Kidney (tissue), 14 donors: ENCODE results near the gene PSTPIP2. TPM values are rescaled to one million over a fixed set of nuclear protein-coding genes. Genes with fewer than 3 reads are reported as not detected.

ENCODE experiments used
- DNase-seq, 5 donors: peaks; one replicate each; pipeline ENCODE4 v3.0.0-alpha.2; 2013 to 2020
- FAIRE-seq: peaks from 2 replicates; lab custom pipeline; 2012; peaks lifted over from hg19 to GRCh38; lab: Jason Lieb, UNC
- H3K27ac ChIP-seq, 2 donors: one replicate each; pipeline ENCODE4 v1.7.0; 2013; ENCODE audit warnings: low read depth in 2 of 2, low read length in 2 of 2, inconsistent platforms in 1 of 2
- H3K27me3 ChIP-seq: one replicate; pipeline ENCODE4 v1.7.1; 2013; ENCODE audit warnings: low read length, inconsistent platforms; ENCODE audit not compliant: control insufficient read depth, insufficient read depth
- H3K36me3 ChIP-seq, 3 donors: one replicate each; pipeline versions ENCODE4 v1.7.0 to v1.7.1; 2013; ENCODE audit warnings: low read length in 3 of 3, control low read depth in 1 of 3, inconsistent platforms in 1 of 3; ENCODE audit not compliant: insufficient read depth in 3 of 3, control insufficient read depth in 2 of 3
- H3K4me1 ChIP-seq, 3 donors: one replicate each; pipeline versions ENCODE4 v1.7.0 to v1.7.1; 2013; ENCODE audit warnings: low read length in 3 of 3, inconsistent platforms in 1 of 3, low read depth in 1 of 3; ENCODE audit not compliant: control insufficient read depth in 2 of 3, insufficient read depth in 2 of 3
- H3K4me3 ChIP-seq, 3 donors: one replicate each; pipeline versions ENCODE4 v1.7.0 to v1.8.1; 2013; ENCODE audit warnings: low read length in 3 of 3, control low read depth in 1 of 3, inconsistent platforms in 1 of 3
- H3K9ac ChIP-seq, 3 donors: one replicate each; pipeline versions ENCODE4 v1.7.0 to v1.7.1; 2013; ENCODE audit warnings: low read length in 3 of 3, control low read depth in 1 of 3, inconsistent platforms in 1 of 3
- H3K9me3 ChIP-seq, 3 donors: one replicate each; pipeline versions ENCODE4 v1.7.0 to v1.7.1; 2013; ENCODE audit warnings: low read length in 3 of 3, control low read depth in 1 of 3, inconsistent platforms in 1 of 3; ENCODE audit not compliant: control insufficient read depth in 2 of 3, insufficient read depth in 1 of 3
- CTCF ChIP-seq: IDR thresholded peaks from 3 replicates; pipeline ENCODE4 v1.5.1; 2012; ENCODE audit warnings: mild to moderate bottlenecking, moderate library complexity, borderline replicate concordance; ENCODE audit not compliant: insufficient read depth; ENCODE audit errors: extremely low read depth
- intact Hi-C: fragments of 100-400 bp; cut with DNase I; formaldehyde crosslinking; loops from one replicate; pipeline ENCODE4 v1.11.1; 2022
- polyA plus RNA-seq: library from polyadenylated mRNA; stranded (reverse); fragments of 350-450 nt; fragmentation: Illumina TruSeq; extraction: RNeasy Lipid Tissue Mini Kit (QIAGEN cat#74804); gene quantifications from one replicate; pipeline ENCODE4 v1.2.3, GENCODE V29; 2014; ENCODE audit warnings: low read depth, low replicate concordance; ENCODE audit not compliant: insufficient read depth
- total RNA-seq: library from RNA; stranded (reverse); fragmentation: NEBNext Ultra II Directional; extraction: Animal tissue kit (Norgen Biotek cat#: 25700); gene quantifications from one replicate; pipeline ENCODE4 v1.2.1, GENCODE V29; 2021
- donor health status: control.
- donor health status: control.
- donor health status: control.
- donor health status: control.
- donor health status: control.
- donor health status: DM: yes; HTN: yes; CAD: no.
- donor health status: Normal renal cell carcinoma (clear cell type).

PSTPIP2 gene
- total and polyA plus RNA-seq, 2 donors from 2014 or later: 1.3 to 11.1 TPM

GRCh38 chr18:45991788-45992187 is 80.3 kb downstream of the PSTPIP2 start:
- Histone ChIP-seq H3K36me3 (peaks cover 0 to 2% (median 0%) of the 10 kb centered on the region in 3 donors), H3K9me3 (no peaks in the 10 kb centered on the region), H3K4me1 (no peaks in the 10 kb centered on the region), H3K4me3 (no peak overlapping the region), H3K27ac (no peak overlapping the region), H3K27me3 (no peaks in the 10 kb centered on the region), H3K9ac (no peak overlapping the region)
- no peak for DNase-seq
- no peak for TF ChIP-seq CTCF
- no peak for FAIRE-seq
- intact Hi-C loops: no loop called here

- TF ChIP-seq CTCF: no peak
These were observed 87.4 kb downstream of the PSTPIP2 start for GRCh38 chr18:45984546-45985235.

GRCh38 chr18:45981821-45982220 is 90.2 kb downstream of the PSTPIP2 start:
- Histone ChIP-seq H3K36me3 (no peaks in the 10 kb centered on the region), H3K4me3 (no peak overlapping the region), H3K27me3 (no peaks in the 10 kb centered on the region), H3K4me1 (no peaks in the 10 kb centered on the region), H3K27ac (no peak overlapping the region), H3K9me3 (no peaks in the 10 kb centered on the region), H3K9ac (no peak overlapping the region)
- no peak for DNase-seq
- no peak for TF ChIP-seq CTCF
- intact Hi-C loops: no loop called here
- no peak for FAIRE-seq

More at GRCh38 chr18:45984546-45985235, 87.4 kb downstream of the PSTPIP2 start:
- Histone ChIP-seq H3K4me3 (no peak overlapping the region), H3K27ac (no peak overlapping the region), H3K9me3 (no peaks in the 10 kb centered on the region), H3K9ac (no peak overlapping the region), H3K36me3 (peaks cover 0 to 2% (median 0%) of the 10 kb centered on the region in 3 donors), H3K4me1 (no peaks in the 10 kb centered on the region), H3K27me3 (no peaks in the 10 kb centered on the region)
- FAIRE-seq (no peak), DNase-seq (no peak)
- intact Hi-C loops: no loop called here

GRCh38 chr18:45980229-45980628 is 91.8 kb downstream of the PSTPIP2 start:
- Histone ChIP-seq H3K4me1 (no peaks in the 10 kb centered on the region), H3K9ac (no peak overlapping the region), H3K4me3 (no peak overlapping the region), H3K27me3 (no peaks in the 10 kb centered on the region), H3K36me3 (no peaks in the 10 kb centered on the region), H3K27ac (no peak overlapping the region), H3K9me3 (no peaks in the 10 kb centered on the region)
- intact Hi-C loops: no loop called here
- DNase-seq (no peak), FAIRE-seq (no peak)
- TF ChIP-seq CTCF: no peak
